Forelimb muscle (tissue), 1 donor: ENCODE measurements around the gene PCDHGB5. TPM values are rescaled to one million over a fixed set of nuclear protein-coding genes. Genes with fewer than 3 reads are reported as not detected.
"Not testable (repeated sequence)": the region's sequence is repeated elsewhere in the genome, so short reads cannot be mapped to it uniquely, and the experiment has no call there.

Experiments
- DNase-seq: peaks from one replicate; pipeline ENCODE4 v3.0.0-alpha.2; 2013; ENCODE audit warnings: low read depth
- polyA plus RNA-seq: library from polyadenylated mRNA; unstranded; fragments of 120-200 nt; gene quantifications from one replicate; pipeline ENCODE4 v1.2.1, GENCODE V29; 2013; ENCODE audit not compliant: insufficient read length

The PCDHGB5 gene
- polyA plus RNA-seq, 1 donor, result 3.1 TPM

DNA sequence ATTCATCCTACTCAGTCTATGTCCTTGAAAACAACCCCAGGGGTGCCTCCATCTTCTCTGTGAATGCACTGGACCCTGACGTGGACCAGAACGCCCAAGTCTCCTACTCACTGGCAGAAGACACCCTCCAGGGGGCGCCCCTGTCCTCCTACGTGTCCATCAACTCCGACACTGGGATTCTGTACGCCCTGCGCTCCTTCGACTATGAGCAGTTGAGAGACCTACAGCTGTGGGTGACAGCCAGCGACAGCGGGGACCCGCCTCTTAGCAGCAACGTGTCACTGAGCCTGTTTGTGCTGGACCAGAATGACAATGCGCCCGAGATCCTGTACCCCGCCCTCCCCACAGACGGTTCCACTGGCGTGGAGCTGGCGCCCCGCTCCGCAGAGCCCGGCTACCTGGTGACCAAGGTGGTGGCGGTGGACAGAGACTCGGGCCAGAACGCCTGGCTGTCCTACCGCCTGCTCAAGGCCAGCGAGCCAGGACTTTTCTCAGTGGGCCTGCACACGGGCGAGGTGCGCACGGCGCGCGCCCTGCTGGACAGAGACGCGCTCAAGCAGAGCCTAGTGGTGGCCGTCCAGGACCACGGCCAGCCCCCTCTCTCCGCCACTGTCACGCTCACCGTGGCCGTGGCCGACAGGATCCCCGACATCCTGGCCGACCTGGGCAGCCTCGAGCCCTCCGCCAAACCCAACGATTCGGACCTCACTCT lies 22.1 kb upstream of the PCDHGB5 start:
- DNase-seq, result not testable (repeated sequence)

DNA sequence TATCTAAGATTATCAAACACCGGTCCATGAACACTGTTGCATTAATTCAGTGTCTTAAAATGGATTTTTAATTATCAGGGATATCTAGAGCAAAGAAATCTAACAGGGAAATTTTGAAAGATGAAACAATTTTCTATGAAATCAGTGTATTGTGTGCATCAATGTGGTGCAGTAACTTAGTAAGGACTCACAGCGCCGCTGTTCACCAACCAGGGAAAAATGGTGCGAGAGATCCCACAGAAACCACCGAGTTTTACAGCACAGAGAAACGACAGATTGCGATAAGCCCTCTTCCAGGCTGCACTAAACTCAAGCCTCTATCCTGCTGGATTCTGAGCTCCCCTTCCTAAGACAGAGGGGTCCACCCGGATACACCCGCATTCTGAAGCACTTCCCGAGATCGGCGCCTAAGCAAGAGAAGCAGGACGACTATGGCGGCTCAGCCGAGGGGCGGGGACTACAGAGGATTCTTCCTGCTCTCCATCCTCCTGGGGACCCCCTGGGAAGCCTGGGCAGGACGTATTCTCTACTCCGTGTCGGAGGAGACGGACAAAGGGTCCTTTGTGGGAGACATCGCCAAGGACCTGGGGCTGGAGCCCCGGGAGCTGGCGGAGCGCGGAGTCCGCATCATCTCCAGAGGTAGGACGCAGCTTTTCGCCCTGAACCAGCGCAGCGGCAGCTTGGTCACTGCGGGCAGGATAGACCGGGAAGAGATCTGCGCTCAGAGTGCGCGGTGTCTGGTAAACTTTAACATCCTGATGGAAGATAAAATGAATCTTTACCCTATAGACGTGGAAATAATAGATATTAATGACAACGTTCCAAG lies 15.1 kb upstream of the PCDHGB5 start, which contains the start of gene PCDHGA7:
PCDHGA7 (plus strand) TSS at position 274 of the 826 bp plus-strand sequence; CDS start at position 432, 158 bp downstream.
- no peak for DNase-seq

DNA sequence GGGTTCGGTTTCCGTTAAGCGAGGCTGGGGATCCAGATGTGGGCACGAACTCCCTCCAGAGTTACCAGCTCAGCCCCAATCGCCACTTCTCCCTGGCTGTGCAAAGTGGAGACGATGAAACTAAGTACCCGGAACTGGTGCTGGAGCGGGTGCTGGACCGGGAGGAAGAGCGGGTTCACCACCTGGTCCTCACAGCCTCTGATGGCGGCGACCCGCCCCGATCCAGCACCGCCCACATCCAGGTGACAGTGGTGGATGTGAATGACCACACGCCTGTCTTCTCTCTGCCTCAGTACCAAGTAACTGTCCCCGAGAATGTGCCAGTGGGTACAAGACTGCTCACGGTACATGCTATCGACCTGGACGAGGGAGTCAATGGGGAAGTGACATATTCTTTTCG lies 14.4 kb upstream of the PCDHGB5 start:
- no peak for DNase-seq

DNA sequence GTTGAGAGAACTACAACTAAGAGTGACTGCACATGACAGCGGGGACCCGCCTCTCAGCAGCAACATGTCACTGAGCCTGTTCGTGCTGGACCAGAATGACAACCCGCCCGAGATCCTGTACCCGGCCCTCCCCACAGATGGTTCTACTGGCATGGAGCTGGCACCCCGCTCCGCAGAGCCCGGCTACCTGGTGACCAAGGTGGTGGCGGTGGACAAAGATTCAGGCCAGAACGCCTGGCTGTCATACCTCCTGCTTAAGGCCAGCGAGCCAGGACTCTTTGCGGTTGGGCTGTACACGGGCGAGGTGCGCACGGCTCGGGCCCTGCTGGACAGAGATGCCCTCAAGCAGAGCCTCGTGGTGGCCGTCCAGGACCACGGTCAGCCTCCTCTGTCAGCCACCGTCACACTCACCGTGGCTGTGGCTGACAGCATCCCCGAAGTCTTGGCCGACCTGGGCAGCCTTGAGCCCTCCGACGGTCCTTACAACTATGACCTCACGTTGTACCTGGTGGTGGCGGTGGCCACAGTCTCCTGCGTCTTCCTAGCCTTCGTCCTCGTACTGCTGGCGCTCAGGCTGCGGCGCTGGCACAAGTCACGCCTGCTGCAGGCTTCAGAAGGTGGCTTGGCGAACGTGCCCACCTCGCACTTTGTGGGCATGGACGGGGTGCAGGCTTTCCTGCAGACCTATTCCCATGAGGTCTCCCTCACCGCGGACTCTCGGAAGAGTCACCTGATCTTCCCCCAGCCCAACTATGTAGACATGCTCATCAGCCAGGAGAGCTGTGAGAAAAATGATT lies 13.1 kb upstream of the PCDHGB5 start:
- no peak for DNase-seq

DNA sequence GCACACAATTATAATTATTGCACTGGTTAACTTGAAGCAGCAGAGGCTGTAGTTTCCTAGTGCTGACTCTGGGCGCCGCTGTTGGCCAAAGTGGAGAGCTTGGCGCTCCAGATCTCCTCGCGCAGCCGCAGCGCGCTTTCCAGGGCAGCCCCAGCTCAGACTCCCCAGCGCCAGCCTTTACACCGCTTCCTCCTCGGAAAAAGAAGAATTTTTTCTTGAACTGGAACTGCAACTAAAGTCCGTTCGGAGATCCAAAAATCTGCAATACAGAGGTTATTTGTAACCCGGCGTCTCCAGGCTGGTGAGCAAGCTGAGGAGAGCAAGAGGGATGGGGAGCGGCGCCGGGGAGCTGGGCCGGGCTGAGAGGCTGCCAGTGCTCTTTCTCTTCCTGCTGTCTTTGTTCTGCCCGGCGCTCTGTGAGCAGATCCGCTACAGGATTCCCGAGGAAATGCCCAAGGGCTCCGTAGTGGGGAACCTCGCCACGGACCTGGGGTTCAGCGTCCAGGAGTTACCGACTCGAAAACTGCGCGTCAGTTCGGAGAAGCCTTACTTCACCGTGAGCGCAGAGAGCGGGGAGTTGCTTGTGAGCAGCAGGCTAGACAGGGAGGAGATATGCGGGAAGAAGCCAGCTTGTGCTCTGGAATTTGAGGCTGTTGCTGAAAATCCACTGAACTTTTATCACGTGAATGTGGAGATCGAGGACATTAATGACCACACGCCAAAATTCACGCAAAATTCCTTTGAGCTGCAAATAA lies 10.0 kb upstream of the PCDHGB5 start, which contains the start of gene PCDHGB4:
PCDHGB4 (plus strand) TSS at position 142 of the 755 bp plus-strand sequence; CDS start at position 329, 187 bp downstream.
- not testable (repeated sequence) for DNase-seq

DNA sequence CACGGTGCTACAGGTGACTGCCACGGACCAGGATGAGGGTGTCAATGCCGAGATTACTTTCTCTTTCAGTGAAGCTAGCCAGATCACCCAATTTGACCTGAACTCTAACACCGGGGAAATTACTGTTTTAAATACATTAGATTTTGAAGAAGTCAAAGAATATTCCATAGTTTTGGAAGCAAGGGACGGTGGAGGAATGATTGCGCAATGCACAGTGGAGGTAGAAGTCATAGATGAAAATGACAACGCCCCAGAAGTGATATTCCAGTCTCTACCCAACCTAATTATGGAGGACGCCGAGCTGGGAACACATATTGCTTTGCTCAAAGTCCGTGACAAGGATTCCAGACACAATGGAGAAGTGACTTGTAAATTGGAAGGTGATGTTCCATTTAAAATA lies 9.1 kb upstream of the PCDHGB5 start:
- DNase-seq, result no peak

DNA sequence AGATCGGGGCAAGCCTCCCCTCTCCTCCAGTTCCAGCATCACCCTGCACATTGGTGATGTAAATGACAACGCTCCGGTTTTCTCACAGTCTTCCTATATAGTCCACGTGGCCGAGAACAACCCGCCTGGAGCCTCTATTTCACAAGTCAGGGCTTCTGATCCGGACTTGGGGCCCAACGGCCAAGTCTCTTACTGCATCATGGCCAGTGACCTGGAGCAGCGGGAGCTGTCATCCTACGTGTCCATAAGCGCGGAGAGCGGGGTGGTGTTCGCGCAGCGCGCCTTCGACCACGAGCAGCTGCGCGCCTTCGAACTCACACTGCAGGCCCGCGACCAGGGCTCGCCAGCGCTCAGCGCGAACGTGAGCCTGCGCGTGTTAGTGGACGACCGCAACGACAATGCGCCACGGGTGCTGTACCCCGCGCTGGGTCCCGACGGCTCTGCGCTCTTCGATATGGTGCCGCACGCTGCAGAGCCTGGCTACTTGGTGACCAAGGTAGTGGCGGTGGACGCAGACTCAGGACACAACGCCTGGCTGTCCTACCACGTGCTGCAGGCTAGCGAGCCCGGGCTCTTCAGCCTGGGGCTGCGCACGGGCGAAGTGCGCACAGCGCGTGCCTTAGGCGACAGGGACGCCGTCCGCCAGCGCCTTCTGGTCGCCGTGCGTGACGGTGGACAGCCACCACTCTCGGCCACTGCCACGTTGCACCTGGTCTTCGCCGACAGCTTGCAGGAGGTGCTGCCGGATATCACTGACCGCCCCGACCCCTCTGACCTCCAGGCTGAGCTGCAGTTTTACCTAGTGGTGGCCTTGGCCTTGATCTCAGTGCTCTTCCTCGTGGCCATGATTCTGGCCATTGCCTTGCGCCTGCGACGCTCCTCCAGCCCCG lies 8.3 kb upstream of the PCDHGB5 start:
- DNase-seq, result no peak

DNA sequence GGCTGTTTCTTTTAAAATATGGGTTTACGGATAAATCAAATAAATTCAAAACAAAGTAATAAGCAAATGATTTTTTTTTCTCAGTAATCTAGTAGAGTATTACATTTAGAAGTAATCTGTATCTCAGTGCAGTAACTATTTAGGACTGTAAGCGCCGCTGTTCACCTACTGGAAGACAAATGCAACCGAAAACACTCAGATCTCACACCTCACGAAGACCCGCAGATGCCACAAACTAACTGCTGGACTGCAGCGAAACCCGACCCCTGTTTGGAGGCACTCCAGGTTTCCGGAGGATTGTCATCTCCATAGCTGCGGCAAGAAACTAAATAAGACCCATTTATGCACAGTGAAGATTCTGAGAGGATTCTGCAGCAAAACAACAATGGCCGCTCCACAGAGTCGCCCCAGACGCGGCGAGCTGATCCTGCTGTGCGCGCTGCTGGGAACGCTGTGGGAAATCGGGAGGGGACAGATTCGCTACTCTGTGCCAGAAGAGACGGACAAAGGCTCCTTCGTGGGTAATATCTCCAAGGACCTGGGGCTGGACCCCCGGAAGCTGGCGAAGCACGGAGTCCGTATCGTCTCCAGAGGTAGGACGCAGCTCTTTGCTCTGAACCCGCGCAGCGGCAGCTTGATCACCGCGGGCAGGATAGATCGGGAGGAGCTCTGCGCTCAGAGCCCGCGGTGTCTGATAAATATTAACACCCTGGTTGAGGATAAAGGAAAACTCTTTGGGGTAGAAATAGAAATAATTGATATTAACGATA lies 5.1 kb upstream of the PCDHGB5 start, which contains the start of gene PCDHGA8:
PCDHGA8 (plus strand) TSS at position 205 of the 770 bp plus-strand sequence; CDS start at position 386, 181 bp downstream.
- DNase-seq, result no peak

DNA sequence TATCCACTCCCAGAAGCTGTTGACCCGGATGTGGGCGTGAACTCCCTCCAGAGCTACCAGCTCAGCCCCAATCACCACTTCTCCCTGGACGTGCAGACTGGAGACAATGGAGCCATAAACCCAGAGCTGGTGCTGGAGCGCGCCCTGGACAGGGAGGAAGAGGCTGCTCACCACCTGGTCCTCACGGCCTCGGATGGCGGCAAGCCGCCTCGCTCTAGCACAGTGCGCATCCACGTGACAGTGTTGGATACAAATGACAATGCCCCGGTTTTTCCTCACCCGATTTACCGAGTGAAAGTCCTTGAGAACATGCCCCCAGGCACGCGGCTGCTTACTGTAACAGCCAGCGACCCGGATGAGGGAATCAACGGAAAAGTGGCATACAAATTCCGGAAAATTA lies 4.5 kb upstream of the PCDHGB5 start:
- DNase-seq, result no peak

DNA sequence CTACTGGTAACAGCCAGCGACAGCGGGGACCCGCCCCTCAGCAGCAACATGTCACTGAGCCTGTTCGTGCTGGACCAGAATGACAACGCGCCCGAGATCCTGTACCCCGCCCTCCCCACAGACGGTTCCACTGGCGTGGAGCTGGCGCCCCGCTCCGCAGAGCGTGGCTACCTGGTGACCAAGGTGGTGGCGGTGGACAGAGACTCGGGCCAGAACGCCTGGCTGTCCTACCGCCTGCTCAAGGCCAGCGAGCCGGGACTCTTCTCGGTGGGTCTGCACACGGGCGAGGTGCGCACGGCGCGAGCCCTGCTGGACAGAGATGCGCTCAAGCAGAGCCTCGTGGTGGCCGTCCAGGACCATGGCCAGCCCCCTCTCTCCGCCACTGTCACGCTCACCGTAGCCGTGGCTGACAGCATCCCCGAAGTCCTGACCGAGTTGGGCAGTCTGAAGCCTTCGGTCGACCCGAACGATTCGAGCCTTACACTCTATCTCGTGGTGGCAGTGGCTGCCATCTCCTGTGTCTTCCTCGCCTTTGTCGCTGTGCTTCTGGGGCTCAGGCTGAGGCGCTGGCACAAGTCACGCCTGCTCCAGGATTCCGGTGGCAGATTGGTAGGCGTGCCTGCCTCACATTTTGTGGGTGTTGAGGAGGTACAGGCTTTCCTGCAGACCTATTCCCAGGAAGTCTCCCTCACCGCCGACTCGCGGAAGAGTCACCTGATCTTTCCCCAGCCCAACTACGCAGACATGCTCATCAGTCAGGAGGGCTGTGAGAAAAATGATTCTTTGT lies 3.2 kb upstream of the PCDHGB5 start:
- not testable (repeated sequence) for DNase-seq

DNA sequence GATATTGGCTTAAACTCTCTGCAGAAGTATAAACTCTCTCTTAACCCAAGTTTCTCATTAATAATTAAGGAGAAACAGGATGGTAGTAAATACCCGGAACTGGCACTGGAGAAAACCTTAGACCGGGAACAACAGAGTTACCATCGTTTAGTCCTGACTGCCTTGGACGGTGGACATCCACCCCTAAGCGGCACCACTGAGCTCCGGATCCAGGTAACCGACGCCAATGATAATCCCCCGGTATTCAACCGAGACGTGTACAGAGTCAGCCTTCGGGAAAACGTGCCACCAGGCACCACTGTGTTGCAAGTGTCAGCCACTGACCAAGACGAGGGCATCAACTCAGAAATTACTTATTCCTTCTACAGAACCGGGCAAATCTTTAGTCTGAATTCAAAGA lies 861 bp downstream of the PCDHGB5 start:
- DNase-seq, result no peak

DNA sequence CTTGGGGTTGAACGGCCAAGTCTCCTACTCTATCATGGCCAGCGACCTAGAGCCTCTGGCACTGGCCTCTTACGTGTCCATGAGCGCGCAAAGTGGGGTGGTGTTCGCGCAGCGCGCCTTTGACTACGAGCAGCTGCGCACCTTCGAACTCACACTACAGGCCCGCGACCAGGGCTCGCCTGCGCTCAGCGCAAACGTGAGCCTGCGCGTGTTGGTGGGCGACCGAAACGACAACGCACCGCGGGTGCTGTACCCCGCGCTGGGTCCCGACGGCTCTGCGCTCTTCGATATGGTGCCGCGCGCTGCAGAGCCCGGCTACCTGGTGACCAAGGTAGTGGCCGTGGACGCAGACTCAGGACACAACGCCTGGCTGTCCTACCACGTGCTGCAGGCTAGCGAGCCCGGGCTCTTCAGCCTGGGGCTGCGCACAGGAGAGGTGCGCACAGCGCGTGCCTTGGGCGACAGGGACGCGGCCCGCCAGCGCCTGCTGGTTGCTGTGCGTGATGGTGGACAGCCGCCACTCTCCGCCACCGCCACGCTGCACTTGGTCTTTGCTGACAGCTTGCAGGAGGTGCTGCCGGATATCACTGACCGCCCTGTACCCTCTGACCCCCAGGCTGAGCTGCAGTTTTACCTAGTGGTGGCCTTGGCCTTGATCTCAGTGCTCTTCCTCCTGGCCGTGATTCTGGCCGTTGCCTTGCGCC lies 2.0 kb downstream of the PCDHGB5 start:
- DNase-seq, result no peak

DNA sequence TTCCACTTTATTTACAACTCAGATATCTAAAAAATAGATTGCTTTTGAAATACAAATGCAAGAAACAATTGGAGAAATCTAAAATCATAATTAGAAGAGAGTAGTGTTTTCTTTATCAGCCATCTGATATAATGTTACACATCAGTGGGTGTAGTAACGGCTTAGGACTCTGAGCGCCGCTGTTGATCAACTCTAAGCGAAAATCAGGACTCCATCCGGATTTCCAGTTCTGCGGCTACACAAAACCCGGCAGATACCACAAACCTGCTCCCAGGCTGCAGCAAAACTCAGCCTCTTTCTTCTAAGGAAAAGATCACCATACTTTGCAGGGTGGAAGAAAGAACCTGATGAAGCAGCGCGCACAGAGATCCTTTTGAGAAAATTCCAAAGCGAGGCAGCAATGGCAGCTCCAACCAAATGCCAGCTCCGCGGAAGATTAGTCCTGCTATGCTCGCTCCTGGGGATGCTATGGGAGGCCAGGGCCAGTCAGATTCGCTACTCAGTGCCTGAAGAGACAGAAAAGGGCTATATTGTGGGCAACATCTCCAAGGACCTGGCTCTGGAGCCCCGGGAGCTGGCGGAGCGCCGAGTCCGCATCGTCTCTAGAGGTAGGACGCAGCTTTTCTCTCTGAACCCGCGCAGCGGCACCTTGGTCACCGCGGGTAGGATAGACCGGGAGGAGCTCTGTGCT lies 5.0 kb downstream of the PCDHGB5 start, which contains the start of gene PCDHGA9:
PCDHGA9 (plus strand) TSS at position 226 of the 691 bp plus-strand sequence; CDS start at position 401, 175 bp downstream.
- DNase-seq, result no peak

DNA sequence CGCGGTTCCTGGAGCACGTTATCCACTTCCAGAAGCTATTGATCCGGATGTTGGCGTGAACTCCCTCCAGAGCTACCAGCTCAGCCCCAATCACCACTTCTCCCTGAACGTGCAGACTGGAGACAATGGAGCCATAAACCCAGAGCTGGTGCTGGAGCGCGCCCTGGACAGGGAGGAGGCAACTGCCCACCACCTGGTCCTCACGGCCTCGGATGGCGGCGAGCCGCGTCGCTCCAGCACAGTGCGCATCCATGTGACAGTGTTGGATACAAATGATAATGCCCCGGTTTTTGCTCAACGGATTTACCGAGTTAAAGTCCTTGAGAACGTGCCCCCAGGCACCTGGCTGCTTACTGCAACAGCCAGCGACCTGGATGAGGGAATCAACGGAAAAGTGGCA lies 5.6 kb downstream of the PCDHGB5 start:
- DNase-seq, result no peak

DNA sequence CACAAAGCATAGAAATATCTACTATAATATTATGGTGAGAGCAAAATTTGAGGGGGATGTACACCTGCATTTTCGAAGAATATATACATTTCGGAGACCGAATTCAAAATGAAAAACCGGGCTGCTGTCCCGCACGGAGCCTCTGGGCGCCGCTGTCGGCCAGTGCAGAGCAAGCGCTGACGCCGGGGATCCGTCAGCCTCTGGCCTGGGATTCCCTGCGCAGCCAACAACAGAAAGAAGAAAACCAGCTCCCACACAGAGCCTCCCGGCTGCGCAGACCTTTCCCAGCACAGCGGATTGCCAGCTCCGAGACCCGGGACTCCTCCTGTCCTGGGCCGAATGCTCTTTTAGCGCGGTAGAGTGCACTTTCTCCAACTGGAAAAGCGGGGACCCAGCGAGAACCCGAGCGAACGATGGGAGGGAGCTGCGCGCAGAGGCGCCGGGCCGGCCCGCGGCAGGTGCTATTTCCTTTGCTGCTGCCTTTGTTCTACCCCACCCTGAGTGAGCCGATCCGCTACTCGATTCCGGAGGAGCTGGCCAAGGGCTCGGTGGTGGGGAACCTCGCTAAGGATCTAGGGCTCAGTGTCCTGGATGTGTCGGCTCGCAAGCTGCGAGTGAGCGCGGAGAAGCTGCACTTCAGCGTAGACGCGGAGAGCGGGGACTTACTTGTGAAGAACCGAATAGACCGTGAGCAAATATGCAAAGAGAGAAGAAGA lies 10.2 kb downstream of the PCDHGB5 start, which contains the start of gene PCDHGB6:
PCDHGB6 (plus strand) TSS at position 232 of the 716 bp plus-strand sequence; CDS start at position 414, 182 bp downstream.
- not testable (repeated sequence) for DNase-seq
